ENCODE measurements around the gene HIGD1B.
A peak's percentile ranks its signal among the peaks of the same experiment; 100 is the strongest.

Gene HIGD1B

DNA sequence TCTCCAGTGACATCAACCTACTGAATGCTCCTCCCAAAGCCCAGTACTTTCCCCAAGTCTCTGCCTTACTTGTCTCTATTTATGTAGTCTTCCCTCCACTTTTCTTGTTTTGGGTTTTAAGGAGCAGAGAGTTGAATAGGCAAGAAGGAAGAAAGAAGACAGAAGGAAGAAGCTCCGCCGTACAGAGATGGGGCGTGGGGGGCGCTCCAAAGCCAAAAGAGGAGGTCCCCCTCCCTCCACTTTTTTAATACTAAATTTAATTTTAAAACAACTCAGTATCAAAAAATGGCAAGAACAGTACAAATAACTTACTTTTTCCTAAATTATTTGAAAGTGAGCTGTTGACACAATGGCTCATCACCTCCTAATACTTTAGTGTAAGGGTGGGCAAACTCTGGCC lies 47.0 kb downstream of the HIGD1B start:
- H4K20me1 ChIP-seq (ENCODE audit: insufficient read depth, low read length): no peaks in the 10 kb centered on the region
- no peak for TF ChIP-seq EZH2 (IDR thresholded peaks at IDR 0.05; ENCODE audit: borderline replicate concordance, low read length)
- TF ChIP-seq, protein P1, sequence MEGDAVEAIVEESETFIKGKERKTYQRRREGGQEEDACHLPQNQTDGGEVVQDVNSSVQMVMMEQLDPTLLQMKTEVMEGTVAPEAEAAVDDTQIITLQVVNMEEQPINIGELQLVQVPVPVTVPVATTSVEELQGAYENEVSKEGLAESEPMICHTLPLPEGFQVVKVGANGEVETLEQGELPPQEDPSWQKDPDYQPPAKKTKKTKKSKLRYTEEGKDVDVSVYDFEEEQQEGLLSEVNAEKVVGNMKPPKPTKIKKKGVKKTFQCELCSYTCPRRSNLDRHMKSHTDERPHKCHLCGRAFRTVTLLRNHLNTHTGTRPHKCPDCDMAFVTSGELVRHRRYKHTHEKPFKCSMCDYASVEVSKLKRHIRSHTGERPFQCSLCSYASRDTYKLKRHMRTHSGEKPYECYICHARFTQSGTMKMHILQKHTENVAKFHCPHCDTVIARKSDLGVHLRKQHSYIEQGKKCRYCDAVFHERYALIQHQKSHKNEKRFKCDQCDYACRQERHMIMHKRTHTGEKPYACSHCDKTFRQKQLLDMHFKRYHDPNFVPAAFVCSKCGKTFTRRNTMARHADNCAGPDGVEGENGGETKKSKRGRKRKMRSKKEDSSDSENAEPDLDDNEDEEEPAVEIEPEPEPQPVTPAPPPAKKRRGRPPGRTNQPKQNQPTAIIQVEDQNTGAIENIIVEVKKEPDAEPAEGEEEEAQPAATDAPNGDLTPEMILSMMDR (IDR thresholded peaks at IDR 0.05; ENCODE audit: low read length): no peak
- H3K79me2 ChIP-seq (ENCODE audit: insufficient read depth, low read length): peaks cover 29% of the 10 kb centered on the region

DNA sequence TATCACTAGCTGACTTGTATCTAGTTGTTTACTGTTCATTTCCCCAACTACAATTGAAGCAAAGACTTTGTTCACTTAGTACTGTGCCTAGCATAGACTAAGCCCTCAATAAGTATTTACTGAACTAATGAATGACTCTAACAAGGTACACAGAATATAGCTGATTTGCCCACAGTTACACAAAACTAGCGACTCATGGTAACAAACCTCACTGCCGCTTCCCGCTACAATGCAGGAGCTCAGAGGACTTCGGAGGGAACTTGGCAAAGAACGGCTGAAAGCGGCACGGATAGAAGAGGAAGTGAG lies 51.0 kb downstream of the HIGD1B start:
- H3K27ac ChIP-seq (ENCODE audit: low read depth, low read length, poor library complexity, severe bottlenecking): peak overlapping the region; percentile 78
- H3K36me3 ChIP-seq (ENCODE audit: insufficient read depth, low read length): peaks cover 23% of the 10 kb centered on the region
- no peak overlapping the region for H2AFZ ChIP-seq (ENCODE audit: low read length)
- H3K9ac ChIP-seq (ENCODE audit: low read length): peak overlapping the region; percentile 91
- TF ChIP-seq EZH2 (IDR thresholded peaks at IDR 0.05; ENCODE audit: borderline replicate concordance, low read length): no peak
- TF ChIP-seq, protein P1 (IDR thresholded peaks at IDR 0.05; ENCODE audit: low read length): no peak
- no peaks in the 10 kb centered on the region for H3K9me3 ChIP-seq (ENCODE audit: low read length)
- 0 out of 2 replicates have a peak, but pooled peaks cover 8% of the 10 kb centered on the region for H3K27me3 ChIP-seq (ENCODE audit: insufficient read depth, low read length)
- H3K4me1 ChIP-seq (ENCODE audit: insufficient read depth, low read length, severe bottlenecking): peaks cover 16% of the 10 kb centered on the region
- no peaks in the 10 kb centered on the region for H3K9me2 ChIP-seq (ENCODE audit: low read depth, low read length)
- H3K4me2 ChIP-seq (ENCODE audit: low read length): peak overlapping the region; percentile 83
- peak overlapping the region; percentile 86 for H3K4me3 ChIP-seq (ENCODE audit: low read depth, low read length, poor library complexity, severe bottlenecking)
- H3F3A ChIP-seq (ENCODE audit: insufficient read depth, low read length): no peaks in the 10 kb centered on the region
- no peaks in the 10 kb centered on the region for H4K20me1 ChIP-seq (ENCODE audit: insufficient read depth, low read length)
- peaks cover 25% of the 10 kb centered on the region for H3K79me2 ChIP-seq (ENCODE audit: insufficient read depth, low read length)

More for the DNA sequence above, 47.0 kb downstream of the HIGD1B start:
- Histone ChIP-seq H3F3A (ENCODE audit: insufficient read depth, low read length) (no peaks in the 10 kb centered on the region), H3K27ac (ENCODE audit: low read depth, low read length, poor library complexity, severe bottlenecking) (no peak overlapping the region), H3K4me3 (ENCODE audit: low read depth, low read length, poor library complexity, severe bottlenecking) (no peak overlapping the region), H3K4me2 (ENCODE audit: low read length) (no peak overlapping the region), H2AFZ (ENCODE audit: low read length) (no peak overlapping the region), H3K9me3 (ENCODE audit: low read length) (no peaks in the 10 kb centered on the region), H3K36me3 (ENCODE audit: insufficient read depth, low read length) (peaks cover 39% of the 10 kb centered on the region), H3K9me2 (ENCODE audit: low read depth, low read length) (no peaks in the 10 kb centered on the region), H3K4me1 (ENCODE audit: insufficient read depth, low read length, severe bottlenecking) (peaks cover 10% of the 10 kb centered on the region), H3K9ac (ENCODE audit: low read length) (no peak overlapping the region), H3K27me3 (ENCODE audit: insufficient read depth, low read length) (no peaks in the 10 kb centered on the region)

DNA sequence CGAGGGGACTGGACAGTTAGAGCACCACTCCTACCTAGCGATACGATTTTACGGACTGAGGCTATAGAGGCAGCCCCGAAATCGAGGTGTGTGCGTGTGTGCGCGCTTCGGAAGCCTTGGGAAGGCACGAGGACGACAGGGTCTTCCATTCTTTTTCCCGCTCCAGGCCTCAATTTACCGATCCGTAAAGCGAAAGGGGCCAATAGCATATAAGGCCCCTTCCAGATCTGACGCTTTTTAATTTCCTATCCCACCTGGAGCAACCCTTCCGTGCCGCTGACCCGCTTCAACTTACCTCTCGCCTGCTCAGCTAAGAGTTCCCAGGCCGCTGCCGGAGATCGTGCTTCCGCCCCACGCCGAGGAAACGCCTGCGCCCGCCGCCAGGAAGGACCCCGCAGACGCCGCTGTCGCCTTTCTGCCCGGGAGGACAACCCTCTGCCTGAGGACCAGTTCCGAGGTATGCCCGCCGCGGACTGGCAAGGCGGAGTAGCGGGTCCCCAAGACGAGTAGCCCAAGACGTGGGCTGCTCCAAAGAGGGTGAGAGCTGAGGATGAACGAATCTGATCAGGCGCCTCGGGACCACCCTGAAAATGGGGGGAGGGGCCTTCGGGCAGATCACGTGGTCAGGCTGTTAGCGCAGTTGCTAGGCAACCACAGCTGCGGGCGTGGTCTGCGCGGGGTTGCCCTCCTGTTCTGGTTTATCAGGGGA lies 51.5 kb downstream of the HIGD1B start, which contains the start of gene EFTUD2:
Gene EFTUD2, minus strand, starts transcription at position 372 of the 709 bp plus-strand sequence. CDS start 4,924 bp downstream, outside the sequence.
- no peaks in the 10 kb centered on the region for H3F3A ChIP-seq (ENCODE audit: insufficient read depth, low read length)
- peak within 1 kb of the TSS; percentile 27; the same call in 1 of the 2 replicates for H2AFZ ChIP-seq (ENCODE audit: low read length)
- H3K9me3 ChIP-seq (ENCODE audit: low read length): no peaks in the 10 kb centered on the region
- H3K9me2 ChIP-seq (ENCODE audit: low read depth, low read length): no peaks in the 10 kb centered on the region
- TF ChIP-seq, protein P1 (IDR thresholded peaks at IDR 0.05; ENCODE audit: low read length): no peak
- TF ChIP-seq EZH2 (IDR thresholded peaks at IDR 0.05; ENCODE audit: borderline replicate concordance, low read length): no peak
- peaks cover 16% of the 10 kb centered on the region for H3K4me1 ChIP-seq (ENCODE audit: insufficient read depth, low read length, severe bottlenecking)
- peak within 1 kb of the TSS; percentile 91 for H3K9ac ChIP-seq (ENCODE audit: low read length)
- H3K36me3 ChIP-seq (ENCODE audit: insufficient read depth, low read length): peaks cover 18% of the 10 kb centered on the region
- H3K4me2 ChIP-seq (ENCODE audit: low read length): peak within 1 kb of the TSS; percentile 83
- H3K27ac ChIP-seq (ENCODE audit: low read depth, low read length, poor library complexity, severe bottlenecking): peak within 1 kb of the TSS; percentile 78
- peaks cover 25% of the 10 kb centered on the region for H3K79me2 ChIP-seq (ENCODE audit: insufficient read depth, low read length)
- 0 out of 2 replicates have a peak, but pooled peaks cover 8% of the 10 kb centered on the region for H3K27me3 ChIP-seq (ENCODE audit: insufficient read depth, low read length)
- H3K4me3 ChIP-seq (ENCODE audit: low read depth, low read length, poor library complexity, severe bottlenecking): peak within 1 kb of the TSS; percentile 86
- no peaks in the 10 kb centered on the region for H4K20me1 ChIP-seq (ENCODE audit: insufficient read depth, low read length)

Data from OCI-LY1 (cell line).